Gastroesophageal sphincter (tissue), 3 donors: ENCODE results near the gene GRK4.

Experiments
- POLR2A ChIP-seq, 2 donors: fragments of 450-650 bp; IDR thresholded peaks; one replicate each; pipeline ENCODE4 v1.6.1; 2017; ENCODE audit warnings: antibody characterized with exemption in 2 of 2, mild to moderate bottlenecking in 2 of 2, moderate library complexity in 1 of 2
- POLR2AphosphoS5 ChIP-seq: sonication (generic); formaldehyde crosslinking; IDR thresholded peaks from one replicate; pipeline ENCODE4 v1.6.1; 2017; ENCODE audit warnings: antibody characterized with exemption
- TF ChIP-seq, protein P1 (sequence below), 4 experiments: fragments of 200-600 bp in 2 of 4; fragments of 450-650 bp in 2 of 4; sonication (generic) in 1 of 4; IDR thresholded peaks; one replicate each; pipeline ENCODE4 v1.5.1; 2017 to 2019; ENCODE audit warnings: antibody characterized with exemption in 4 of 4, mild to moderate bottlenecking in 2 of 4, moderate library complexity in 2 of 4

DNA sequence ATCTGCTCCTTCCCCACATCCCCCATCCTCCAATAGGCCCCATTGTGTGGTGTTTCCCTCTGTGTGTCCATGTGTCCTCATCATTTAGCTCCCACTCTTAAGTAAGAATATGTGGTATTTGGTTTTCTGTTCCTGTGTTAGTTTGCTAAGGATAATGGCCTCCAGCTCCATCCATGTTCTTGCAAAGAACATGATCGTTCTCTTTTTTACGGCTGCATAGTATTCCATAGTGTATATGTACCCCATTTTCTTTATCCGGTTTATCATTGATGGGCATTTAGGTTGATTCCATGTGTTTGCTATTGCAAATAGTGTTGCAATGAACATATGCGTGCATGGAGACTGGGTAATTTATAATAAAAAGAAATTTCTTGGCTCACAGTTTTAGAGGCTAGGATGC, 31.5 kb downstream of the GRK4 start:
- TF ChIP-seq, protein P1, sequence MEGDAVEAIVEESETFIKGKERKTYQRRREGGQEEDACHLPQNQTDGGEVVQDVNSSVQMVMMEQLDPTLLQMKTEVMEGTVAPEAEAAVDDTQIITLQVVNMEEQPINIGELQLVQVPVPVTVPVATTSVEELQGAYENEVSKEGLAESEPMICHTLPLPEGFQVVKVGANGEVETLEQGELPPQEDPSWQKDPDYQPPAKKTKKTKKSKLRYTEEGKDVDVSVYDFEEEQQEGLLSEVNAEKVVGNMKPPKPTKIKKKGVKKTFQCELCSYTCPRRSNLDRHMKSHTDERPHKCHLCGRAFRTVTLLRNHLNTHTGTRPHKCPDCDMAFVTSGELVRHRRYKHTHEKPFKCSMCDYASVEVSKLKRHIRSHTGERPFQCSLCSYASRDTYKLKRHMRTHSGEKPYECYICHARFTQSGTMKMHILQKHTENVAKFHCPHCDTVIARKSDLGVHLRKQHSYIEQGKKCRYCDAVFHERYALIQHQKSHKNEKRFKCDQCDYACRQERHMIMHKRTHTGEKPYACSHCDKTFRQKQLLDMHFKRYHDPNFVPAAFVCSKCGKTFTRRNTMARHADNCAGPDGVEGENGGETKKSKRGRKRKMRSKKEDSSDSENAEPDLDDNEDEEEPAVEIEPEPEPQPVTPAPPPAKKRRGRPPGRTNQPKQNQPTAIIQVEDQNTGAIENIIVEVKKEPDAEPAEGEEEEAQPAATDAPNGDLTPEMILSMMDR (IDR thresholded peaks at IDR 0.05) = no peak
- TF ChIP-seq POLR2A (IDR thresholded peaks at IDR 0.05) = no peak
- no peak for TF ChIP-seq POLR2AphosphoS5
